Neural crest cell (in vitro differentiated cells): Measurements from ENCODE around the gene YARS1. TPM values are rescaled to one million over a fixed set of nuclear protein-coding genes. Genes with fewer than 3 reads are reported as not detected.

Experiments used
- DNase-seq: peaks from one replicate; pipeline ENCODE4 v3.0.0; 2021; ENCODE audit warnings: low read depth, mixed read lengths, low spot score
- H3K27ac Mint-ChIP-seq: one replicate; pipeline ENCODE4 v1.8.0; 2021; ENCODE audit warnings: mild to moderate bottlenecking, mixed read lengths; ENCODE audit not compliant: unreplicated experiment
- H3K27me3 Mint-ChIP-seq: 2 replicates; pipeline ENCODE4 v1.8.0; 2021; ENCODE audit warnings: low read depth, mild to moderate bottlenecking, mixed read lengths
- H3K36me3 Mint-ChIP-seq: 2 replicates; pipeline ENCODE4 v1.8.0; 2021; ENCODE audit warnings: low read depth, mild to moderate bottlenecking, mixed read lengths
- H3K4me1 Mint-ChIP-seq: 2 replicates; pipeline ENCODE4 v1.8.0; 2021; ENCODE audit warnings: mixed read lengths
- H3K4me3 Mint-ChIP-seq: one replicate; pipeline ENCODE4 v1.8.0; 2021; ENCODE audit warnings: mild to moderate bottlenecking, mixed read lengths
- H3K9me3 Mint-ChIP-seq: 2 replicates; pipeline ENCODE4 v1.8.0; 2021; ENCODE audit warnings: mixed read lengths
- CTCF ChIP-seq: fragments of 200-600 bp; sonication (generic); conservative IDR thresholded peaks from 2 replicates; pipeline ENCODE4 v1.5.0; 2021; ENCODE audit warnings: antibody characterized with exemption, mild to moderate bottlenecking
- total RNA-seq: library from RNA; stranded (reverse); gene quantifications from 2 replicates; pipeline ENCODE4 v1.2.1, GENCODE V29; 2021

The YARS1 gene
- total RNA-seq, 1 donor from 2014 or later, result 140 TPM

- no peak for TF ChIP-seq CTCF
- Mint-ChIP-seq H3K9me3 (no peaks in the 10 kb centered on the region), H3K4me1 (peaks cover 22% of the 10 kb centered on the region), H3K27me3 (no peaks in the 10 kb centered on the region), H3K27ac (peak overlapping the region; percentile 16), H3K4me3 (peak overlapping the region; percentile 51), H3K36me3 (peaks cover 19% of the 10 kb centered on the region)
- no peak for DNase-seq
Measured at GRCh38 chr1:32811917-32812316, 5.2 kb downstream of the YARS1 start.

GRCh38 chr1:32811265-32811664 is 5.9 kb downstream of the YARS1 start:
- DNase-seq, result no peak
- Mint-ChIP-seq H3K27ac (no peak overlapping the region), H3K36me3 (peaks cover 19% of the 10 kb centered on the region), H3K4me1 (peaks cover 16% of the 10 kb centered on the region), H3K27me3 (no peaks in the 10 kb centered on the region), H3K4me3 (peak overlapping the region; percentile 51), H3K9me3 (no peaks in the 10 kb centered on the region)
- no peak for TF ChIP-seq CTCF

- Mint-ChIP-seq H3K27ac (no peak overlapping the region), H3K36me3 (peaks cover 26% of the 10 kb centered on the region), H3K4me3 (no peak overlapping the region), H3K27me3 (no peaks in the 10 kb centered on the region), H3K4me1 (peaks cover 12% of the 10 kb centered on the region), H3K9me3 (peaks cover 1% of the 10 kb centered on the region)
- TF ChIP-seq CTCF, result no peak
- no peak for DNase-seq
Measured at GRCh38 chr1:32810358-32810757, 6.8 kb downstream of the YARS1 start.

GRCh38 chr1:32808580-32808979 is 8.6 kb downstream of the YARS1 start:
- no peak for DNase-seq
- no peak for TF ChIP-seq CTCF
- H3K36me3 Mint-ChIP-seq, result peaks cover 24% of the 10 kb centered on the region
- H3K9me3 Mint-ChIP-seq, result peaks cover 2% of the 10 kb centered on the region
- no peak overlapping the region for H3K4me3 Mint-ChIP-seq
- H3K4me1 Mint-ChIP-seq, result peaks cover 3% of the 10 kb centered on the region
- H3K27me3 Mint-ChIP-seq, result no peaks in the 10 kb centered on the region
- no peak overlapping the region for H3K27ac Mint-ChIP-seq

- no peak for TF ChIP-seq CTCF
- Mint-ChIP-seq H3K9me3 (peaks cover 2% of the 10 kb centered on the region), H3K27ac (no peak overlapping the region), H3K36me3 (peaks cover 32% of the 10 kb centered on the region), H3K4me1 (no peaks in the 10 kb centered on the region), H3K4me3 (no peak overlapping the region), H3K27me3 (no peaks in the 10 kb centered on the region)
- DNase-seq, result no peak
Measured at GRCh38 chr1:32806910-32807523, 10.1 kb downstream of the YARS1 start.
